NCI-H146 treated with DMSO at 0.1 percent for 48 hours (cell line): Measurements from ENCODE around the gene B4GALT3.

ENCODE experiments used
- DNase-seq: peaks from one replicate; lab custom pipeline; 2025; ENCODE audit not compliant: unreplicated experiment; lab: John Stamatoyannopoulos, UW

The B4GALT3 gene

GRCh38 chr1:161131523-161132409 is 45.5 kb downstream of the B4GALT3 start:
- DNase-seq: no peak

GRCh38 chr1:161130266-161130665 is 47.0 kb downstream of the B4GALT3 start:
- DNase-seq: no peak

DNA sequence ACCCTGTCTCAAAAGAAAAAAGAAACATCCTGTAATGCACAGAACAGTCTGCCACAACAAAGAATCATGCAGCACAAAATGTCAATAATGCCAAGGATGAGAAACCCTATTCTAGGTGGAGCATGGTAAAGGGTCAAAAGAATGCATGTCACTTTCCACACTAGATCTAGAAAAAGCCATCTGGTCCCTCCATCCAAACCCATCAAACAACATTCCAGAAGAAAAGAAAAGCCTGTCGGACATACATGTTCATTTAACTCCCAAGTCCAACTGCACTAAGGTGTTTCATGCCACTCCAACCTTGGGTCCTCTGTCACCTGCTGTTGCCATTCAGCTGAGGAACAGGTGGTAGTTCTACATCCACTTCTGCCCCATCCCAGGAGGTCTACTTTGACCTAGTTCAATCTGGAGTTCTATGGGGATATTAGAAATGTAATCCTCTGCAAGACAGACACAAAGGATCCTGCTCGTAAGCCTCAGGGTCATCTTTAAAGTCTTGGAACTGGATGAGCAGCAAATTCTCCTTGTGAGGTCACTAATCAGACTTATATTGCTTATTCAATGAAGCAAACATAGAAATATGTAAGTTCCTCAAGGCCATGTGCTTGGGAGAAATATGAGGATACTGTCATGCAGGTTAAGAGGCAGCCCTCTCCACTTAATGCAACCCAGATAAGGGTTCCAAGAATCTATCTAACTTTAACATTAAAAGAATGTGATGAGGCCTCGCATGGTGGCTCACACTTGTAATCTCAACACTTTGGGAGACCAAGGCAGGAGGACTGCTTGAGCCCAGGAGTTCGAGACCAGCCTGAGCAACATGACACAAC is 48.5 kb downstream of the B4GALT3 start:
- no peak for DNase-seq

GRCh38 chr1:161127649-161128048 is 49.7 kb downstream of the B4GALT3 start:
- no peak for DNase-seq

DNA sequence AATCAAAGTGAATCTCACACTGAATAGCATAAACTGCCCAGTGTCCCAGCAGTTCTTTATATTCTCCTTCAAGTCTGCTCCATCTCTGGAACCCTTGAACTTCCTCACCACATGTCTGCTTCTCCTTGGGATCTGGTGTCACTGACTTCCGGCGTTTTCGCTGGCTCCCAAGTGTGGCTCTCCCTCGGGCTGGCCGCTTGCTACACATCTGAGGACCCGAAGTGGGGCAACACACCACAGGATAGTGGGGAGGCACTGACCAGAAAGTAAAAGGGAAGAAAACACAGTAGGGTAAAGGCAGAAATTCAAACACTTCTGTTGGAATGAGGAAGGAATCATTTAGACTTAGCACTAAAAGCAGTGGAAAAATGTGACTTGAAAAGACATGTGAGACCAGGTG is 54.3 kb downstream of the B4GALT3 start:
- no peak for DNase-seq

DNA sequence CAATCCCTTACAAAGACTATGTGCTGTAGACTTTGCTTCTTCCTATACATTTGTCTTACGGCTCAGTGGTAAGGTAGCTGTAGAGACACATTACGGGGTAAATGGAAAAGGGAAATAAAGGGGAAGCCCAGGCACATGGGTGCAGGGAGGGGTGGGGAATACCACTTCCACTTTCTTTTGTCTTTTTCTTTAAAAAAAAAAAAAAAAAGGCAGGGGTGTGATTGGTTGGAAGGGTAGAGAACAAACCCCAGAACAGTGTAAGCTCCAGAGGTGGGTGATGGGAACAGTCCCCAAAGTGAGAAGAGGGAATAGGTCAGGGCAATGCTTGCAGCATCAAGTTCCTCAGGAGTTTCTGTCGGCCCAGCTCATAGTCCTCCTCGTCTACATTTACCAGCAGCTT is 55.5 kb downstream of the B4GALT3 start:
- no peak for DNase-seq
